Endothelial cell of umbilical vein (primary cell): ENCODE results near the gene DHRS2. TPM values are rescaled to one million over a fixed set of nuclear protein-coding genes. Genes with fewer than 3 reads are reported as not detected.

Experiments used
- BruUV-seq: library from RNA; stranded (reverse); fragments of 400-500 nt; replicated peaks from 2 replicates; lab custom pipeline; 2021; lab: Mats Ljungman, UMichigan
- CTCF ChIA-PET: fragments of 300-600, 350-600 bp; sonication (Branson Sonifier 250); formaldehyde crosslinking; loops from one replicate; lab custom pipeline; 2021; ENCODE audit warnings: antibody characterized with exemption, inconsistent platforms; lab: Charles Lee
- POLR2A ChIA-PET: fragments of 300-600, 350-600 bp; sonication (Branson Sonifier 250); formaldehyde crosslinking; loops from one replicate; lab custom pipeline; 2021; ENCODE audit warnings: antibody characterized with exemption, inconsistent platforms; lab: Charles Lee
- DNase-seq: peaks from one replicate; pipeline ENCODE4 v3.0.0-alpha.2; 2011; ENCODE audit warnings: low read depth, low spot score
- FAIRE-seq: peaks from 2 replicates; lab custom pipeline; 2011; peaks lifted over from hg19 to GRCh38; lab: Jason Lieb, UNC
- H2AFZ ChIP-seq: 2 replicates; pipeline ENCODE4 v1.6.0; 2012; ENCODE audit warnings: low read depth, low read length, control low read depth, inconsistent platforms
- H3K27ac ChIP-seq: 2 replicates; pipeline ENCODE4 v1.5.1; 2011; ENCODE audit warnings: low read depth, mild to moderate bottlenecking, control low read depth, low read length, moderate library complexity; ENCODE audit not compliant: insufficient read depth
- H3K27me3 ChIP-seq, 2 experiments: 2 replicates each; pipeline versions ENCODE4 v1.6.0 to v1.6.1; 2011; ENCODE audit warnings: low read length in 2 of 2, mixed read lengths in 1 of 2; ENCODE audit not compliant: control insufficient read depth in 2 of 2, insufficient read depth in 2 of 2
- H3K36me3 ChIP-seq, 2 experiments: 2 replicates in 1 of 2; 3 replicates in 1 of 2; pipeline ENCODE4 v1.5.1; 2011; ENCODE audit warnings: low read length in 2 of 2, mild to moderate bottlenecking in 1 of 2, moderate library complexity in 1 of 2; ENCODE audit not compliant: control insufficient read depth in 2 of 2, insufficient read depth in 2 of 2; ENCODE audit errors: extremely low read depth in 1 of 2
- H3K4me1 ChIP-seq: 3 replicates; pipeline ENCODE4 v1.5.1; 2011; ENCODE audit warnings: mild to moderate bottlenecking, low read length; ENCODE audit not compliant: control insufficient read depth, insufficient read depth; ENCODE audit errors: extremely low read depth
- H3K4me2 ChIP-seq: 2 replicates; pipeline ENCODE4 v1.6.1; 2011; ENCODE audit warnings: low read length, control low read depth, mixed read lengths; ENCODE audit not compliant: insufficient read depth
- H3K4me3 ChIP-seq, 3 experiments: fragments of 200-600 bp in 1 of 3; sonication (generic), shearing (Covaris generic) in 1 of 3; replicated peaks in 1 of 3; 2 replicates each; pipeline ENCODE4 v1.5.1; 2011 to 2016; ENCODE audit warnings: control low read depth in 3 of 3, low read length in 3 of 3, mild to moderate bottlenecking in 2 of 3, inconsistent platforms in 1 of 3, low read depth in 1 of 3, moderate library complexity in 1 of 3; ENCODE audit not compliant: insufficient read depth in 1 of 3
- H3K79me2 ChIP-seq: 2 replicates; pipeline ENCODE4 v1.6.0; 2012; ENCODE audit warnings: low read length, inconsistent platforms; ENCODE audit not compliant: control insufficient read depth, insufficient read depth
- H3K9ac ChIP-seq: replicated peaks from 2 replicates; pipeline ENCODE3; 2011; ENCODE audit warnings: low read length, control low read depth; ENCODE audit not compliant: insufficient read depth; ENCODE audit errors: extremely low read depth
- H3K9me1 ChIP-seq: replicated peaks from 3 replicates; pipeline ENCODE4 v1.6.0; 2011; ENCODE audit warnings: mild to moderate bottlenecking, low read length; ENCODE audit not compliant: control insufficient read depth, insufficient read depth; ENCODE audit errors: extremely low read depth
- H3K9me3 ChIP-seq: replicated peaks from 2 replicates; pipeline ENCODE4 v1.5.1; 2012; ENCODE audit warnings: low read length, inconsistent platforms; ENCODE audit not compliant: control insufficient read depth, insufficient read depth
- H4K20me1 ChIP-seq: replicated peaks from 2 replicates; pipeline ENCODE3; 2011; ENCODE audit warnings: mild to moderate bottlenecking, low read length; ENCODE audit not compliant: control insufficient read depth, insufficient read depth; ENCODE audit errors: extremely low read depth
- CTCF ChIP-seq, 2 donors: IDR thresholded peaks; 1 replicate in 1 of 2; 2 replicates in 1 of 2; pipeline ENCODE4 v1.5.1; 2011; ENCODE audit warnings: low read length in 2 of 2, mild to moderate bottlenecking in 2 of 2, moderate library complexity in 2 of 2, control low read depth in 1 of 2, inconsistent platforms in 1 of 2, low read depth in 1 of 2; ENCODE audit not compliant: insufficient read depth in 1 of 2; ENCODE audit errors: extremely low read depth in 1 of 2
- EZH2 ChIP-seq: IDR thresholded peaks from 2 replicates; pipeline ENCODE4 v1.6.1; 2012; ENCODE audit warnings: borderline replicate concordance, low read depth, mild to moderate bottlenecking, moderate library complexity, low read length, inconsistent platforms; ENCODE audit not compliant: severe bottlenecking
- FOS ChIP-seq: IDR thresholded peaks from 2 replicates; pipeline ENCODE4 v1.6.1; 2011; ENCODE audit warnings: mild to moderate bottlenecking, low read length, moderate library complexity, borderline replicate concordance; ENCODE audit not compliant: insufficient read depth
- GATA2 ChIP-seq: IDR thresholded peaks from 2 replicates; pipeline ENCODE4 v1.7.0; 2011; ENCODE audit warnings: low read depth, mild to moderate bottlenecking, moderate library complexity, mixed read lengths, low read length; ENCODE audit not compliant: insufficient read length, insufficient read depth
- JUN ChIP-seq: IDR thresholded peaks from 2 replicates; pipeline ENCODE4 v1.6.1; 2011; ENCODE audit warnings: borderline replicate concordance, low read depth; ENCODE audit not compliant: insufficient read length, insufficient read depth
- MYC ChIP-seq: IDR thresholded peaks from one replicate; pipeline ENCODE4 v1.6.1; 2011; ENCODE audit warnings: mild to moderate bottlenecking, low read depth, low read length
- POLR2A ChIP-seq: IDR thresholded peaks from 2 replicates; pipeline ENCODE4 v1.6.1; 2012; ENCODE audit warnings: low read depth, mild to moderate bottlenecking, control low read depth, low read length
- POLR2AphosphoS5 ChIP-seq: IDR thresholded peaks from 2 replicates; pipeline ENCODE4 v1.6.1; 2012; ENCODE audit warnings: low read depth, mild to moderate bottlenecking, control low read depth, low read length, moderate library complexity; ENCODE audit not compliant: insufficient read depth
- dilution Hi-C: fragments of 300-500 bp; cut with MboI; formaldehyde crosslinking; loops from one replicate; pipeline ENCODE4 v1.15.0; 2019; ENCODE audit warnings: low sequenced_read_pairs; ENCODE audit not compliant: extremely low pct_ligation_motif_present
- intact Hi-C: fragments of 100-400 bp; cut with micrococcal nuclease; formaldehyde crosslinking; loops from one replicate; pipeline ENCODE4 v1.10.0; 2022
- polyA plus RNA-seq, 4 experiments: library from polyadenylated mRNA; depleted of rRNA in 3 of 4; stranded (reverse) in 3 of 4; unstranded in 1 of 4; fragments of >200 nt; gene quantifications; 2 replicates each; pipeline versions ENCODE4 v1.2.1 to v1.2.3, GENCODE V29; 2011 to 2012; ENCODE audit warnings: missing spikeins in 1 of 4
- total RNA-seq: library from RNA; stranded (reverse); gene quantifications from 2 replicates; pipeline ENCODE4 v1.2.3, GENCODE V29; 2021
- TF ChIP-seq, protein P1 (sequence below): IDR thresholded peaks from 2 replicates; pipeline ENCODE4 v1.6.1; 2011; ENCODE audit not compliant: insufficient read depth, insufficient read length

DHRS2 gene
- total and polyA plus RNA-seq, 2 donors (not counting 3 experiments of a cell fraction or from before 2014, with no cell fraction given), result 0.10 TPM; not detected in 1

DNA sequence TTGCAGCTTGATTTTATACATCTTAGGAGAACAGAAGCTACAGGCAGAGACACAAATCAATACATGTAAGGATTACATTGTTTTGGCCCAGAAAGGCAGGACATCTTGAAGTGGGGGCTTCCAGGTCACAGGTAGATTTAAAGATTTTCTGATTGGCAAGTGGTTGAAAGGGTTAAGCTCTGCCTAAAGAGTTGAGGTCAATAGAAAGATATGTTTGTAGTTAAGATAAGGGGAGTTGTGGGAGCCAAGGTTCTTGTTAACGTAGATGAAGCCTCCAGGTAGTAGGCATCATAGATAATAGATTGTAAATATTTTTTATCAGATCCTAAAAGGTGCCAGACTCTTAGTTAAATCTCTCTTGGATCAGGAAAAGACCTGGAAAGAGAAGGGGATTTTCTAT is 5.5 kb upstream of the DHRS2 start:
- H3K9me1 ChIP-seq, result no peaks in the 10 kb centered on the region
- H3K79me2 ChIP-seq, result no peaks in the 10 kb centered on the region
- intact Hi-C loops (no loop called here), dilution Hi-C loops (no loop called here)
- CTCF ChIA-PET, result interaction anchor here (3.6 to 6.5 kb wide), 2 partner anchors 42 to 280 kb away, joined by 31 to 183 read pairs; no protein-coding TSS in a partner anchor
- no peak overlapping the region for H3K27ac ChIP-seq
- H3K9ac ChIP-seq, result no peak overlapping the region
- H3K36me3 ChIP-seq, result no peaks in the 10 kb centered on the region
- FAIRE-seq, result no peak
- no peaks in the 10 kb centered on the region for H4K20me1 ChIP-seq
- POLR2A ChIA-PET, result no interaction called here
- no peak overlapping the region for H2AFZ ChIP-seq
- no TSS peak for BruUV-seq
- H3K9me3 ChIP-seq, result no peaks in the 10 kb centered on the region
- TF ChIP-seq, protein P1, sequence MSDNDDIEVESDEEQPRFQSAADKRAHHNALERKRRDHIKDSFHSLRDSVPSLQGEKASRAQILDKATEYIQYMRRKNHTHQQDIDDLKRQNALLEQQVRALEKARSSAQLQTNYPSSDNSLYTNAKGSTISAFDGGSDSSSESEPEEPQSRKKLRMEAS, result no peak
- no peak for TF ChIP-seq JUN
- TF ChIP-seq EZH2, result no peak
- TF ChIP-seq FOS, result no peak
- TF ChIP-seq POLR2A, result no peak
- no peak for TF ChIP-seq GATA2
- TF ChIP-seq POLR2AphosphoS5, result no peak
- TF ChIP-seq CTCF (IDR thresholded peaks at IDR 0.05; ENCODE audit: extremely low read depth in 1 of 2, insufficient read depth in 1 of 2, low read depth in 1 of 2, low read length in 2 of 2), result no peak
- no peak for TF ChIP-seq MYC
- peaks cover 0 to 3% of the 10 kb centered on the region in 2 experiments for H3K27me3 ChIP-seq
- no peak overlapping the region for H3K4me2 ChIP-seq
- H3K4me3 ChIP-seq, result no peak overlapping the region
- H3K4me1 ChIP-seq, result no peaks in the 10 kb centered on the region
- DNase-seq, result no peak
